Psoas muscle (tissue), 8 donors: ENCODE measurements around the gene DDR2. TPM values are rescaled to one million over a fixed set of nuclear protein-coding genes. Genes with fewer than 3 reads are reported as not detected.

Source experiments
- ATAC-seq, 4 donors: fragments of 200-7000 bp; cut with Tn5 transposase; one replicate each; pipeline ENCODE4 v1.9.1; 2020; ENCODE audit warnings: moderate library complexity in 3 of 4, mild to moderate bottlenecking in 2 of 4
- DNase-seq, 2 donors: peaks; one replicate each; pipeline ENCODE4 v3.0.0-alpha.2; 2020
- H3K27ac ChIP-seq: fragments of 200-600 bp; one replicate; pipeline ENCODE4 v1.8.0; 2022
- H3K27me3 ChIP-seq, 3 donors: fragments of 200-600 bp in 1 of 3; one replicate each; pipeline versions ENCODE4 v1.6.1 to v1.8.0; 2013 to 2022; ENCODE audit warnings: low read length in 2 of 3, mild to moderate bottlenecking in 2 of 3, moderate library complexity in 1 of 3; ENCODE audit not compliant: insufficient read depth in 3 of 3
- H3K36me3 ChIP-seq, 2 donors: fragments of 200-600 bp in 1 of 2; one replicate each; pipeline versions ENCODE4 v1.6.1 to v1.8.0; 2013 to 2022; ENCODE audit warnings: low read depth in 1 of 2, mild to moderate bottlenecking in 1 of 2, moderate library complexity in 1 of 2; ENCODE audit not compliant: insufficient read depth in 1 of 2
- H3K4me1 ChIP-seq: fragments of 200-600 bp; one replicate; pipeline ENCODE4 v1.8.0; 2022
- H3K4me3 ChIP-seq: fragments of 200-600 bp; one replicate; pipeline ENCODE4 v1.8.0; 2022; ENCODE audit warnings: mild to moderate bottlenecking
- H3K9me3 ChIP-seq: fragments of 200-600 bp; one replicate; pipeline ENCODE4 v1.8.0; 2022
- CTCF ChIP-seq: fragments of 200-600 bp; IDR thresholded peaks from one replicate; pipeline ENCODE4 v1.8.0; 2022; ENCODE audit warnings: antibody characterized with exemption
- WGBS, 3 donors: extraction: QIAGEN DNeasy Blood & Tissue Kit; methylation state at CpG; one replicate each; pipeline versions ENCODE4 v1.1.6 to v1.1.7; 2013; 5-methylcytosine and 5-hydroxymethylcytosine counted together
- intact Hi-C, 2 donors: fragments of 100-400 bp; cut with DNase I; formaldehyde crosslinking; loops; one replicate each; pipeline versions ENCODE4 v1.11.0 to v1.14.2; 2022
- polyA plus RNA-seq, 3 donors: library from polyadenylated mRNA; stranded (reverse); fragments of 200-250 nt; gene quantifications; one replicate each; pipeline ENCODE4 v1.2.3, GENCODE V29; 2013
- total RNA-seq, 4 donors: library from RNA; stranded (reverse); fragmentation: NEBNext Ultra II Directional in 2 of 4; extraction: Animal tissue kit (Norgen Biotek cat#: 25700) in 2 of 4; gene quantifications; one replicate each; pipeline versions ENCODE4 v1.2.1 to v1.2.4, GENCODE V29; 2021 to 2023
- donor health status: healthy with polysubstance abuse.
- donor health status: DM: no; HTN: no; CAD: no; lungs with moderate emphysema.
- donor health status: Bipolar disorder and iron deficiency.
- donor health status: healthy.
- donor health status: DM: yes; HTN: yes; CAD: no.
- donor health status: DM: no; HTN: no; CAD: no.
- donor health status: DM: no; HTN: no; CAD: no.
- donor health status: DM: yes; HTN: yes; CAD: no.

DDR2 gene
- total and polyA plus RNA-seq, 7 donors, result 1.3 to 21.2 (median 6.0) TPM

- Histone ChIP-seq H3K27ac (no peak overlapping the region), H3K4me3 (no peak overlapping the region), H3K9me3 (no peaks in the 10 kb centered on the region), H3K27me3 (no peaks in the 10 kb centered on the region), H3K4me1 (no peaks in the 10 kb centered on the region), H3K36me3 (no peaks in the 10 kb centered on the region)
- TF ChIP-seq CTCF, result no peak
- no peak for DNase-seq
- no peak for ATAC-seq
- intact Hi-C loops, result no loop called here
These were observed 30.8 kb downstream of the DDR2 start for GRCh38 chr1:162663086-162663485.

- no peaks in the 10 kb centered on the region for H3K4me1 ChIP-seq
- ATAC-seq, result peak in 2 of 4 donors; percentile 47 to 56
- intact Hi-C loops, result no loop called here
- H3K4me3 ChIP-seq, result no peak overlapping the region
- no peak overlapping the region for H3K27ac ChIP-seq
- no peak for TF ChIP-seq CTCF
- no peaks in the 10 kb centered on the region for H3K27me3 ChIP-seq
- DNase-seq, result peak in 1 of 2 donors; percentile 32
- no peaks in the 10 kb centered on the region for H3K36me3 ChIP-seq
- no peaks in the 10 kb centered on the region for H3K9me3 ChIP-seq
- WGBS, 3 donors, result 42 to 60% (median 45%) methylated on average over 8 of the region's 8 CpGs
These were observed 31.4 kb downstream of the DDR2 start for GRCh38 chr1:162663589-162664106.

- DNase-seq (no peak), ATAC-seq (no peak)
- intact Hi-C loops, result no loop called here
- H3K27ac ChIP-seq, result no peak overlapping the region
- H3K4me1 ChIP-seq, result no peaks in the 10 kb centered on the region
- H3K36me3 ChIP-seq, result no peaks in the 10 kb centered on the region
- H3K27me3 ChIP-seq, result no peaks in the 10 kb centered on the region
- no peak for TF ChIP-seq CTCF
- H3K9me3 ChIP-seq, result no peaks in the 10 kb centered on the region
- 52 to 64% (median 55%) methylated on average over 5 of the region's 5 CpGs for WGBS, 3 donors
- no peak overlapping the region for H3K4me3 ChIP-seq
These were observed 33.9 kb downstream of the DDR2 start for GRCh38 chr1:162666006-162666645.

GRCh38 chr1:162667381-162668080, 35.3 kb downstream of the DDR2 start:
- 16 to 30% (median 26%) methylated on average over 2 of the region's 2 CpGs for WGBS, 3 donors
- Histone ChIP-seq H3K27me3 (no peaks in the 10 kb centered on the region), H3K36me3 (no peaks in the 10 kb centered on the region), H3K27ac (no peak overlapping the region), H3K9me3 (no peaks in the 10 kb centered on the region), H3K4me3 (no peak overlapping the region), H3K4me1 (no peaks in the 10 kb centered on the region)
- no peak for ATAC-seq
- TF ChIP-seq CTCF, result no peak
- intact Hi-C loops, result no loop called here
- DNase-seq, result no peak
